Dendritic cell treated with granulocyte-macrophage colony-stimulating factor and Interleukin-4, amounts not matched to agents 40 ng/mL and 50 ng/mL, for 4 days (primary cell): ENCODE data around the gene SEC11A.
A peak's percentile ranks its signal among the peaks of the same experiment; 100 is the strongest.

Experiments used
- H3K27ac Mint-ChIP-seq: one replicate; pipeline ENCODE4 v1.8.0; 2022; ENCODE audit warnings: mild to moderate bottlenecking, mixed read lengths
- H3K27me3 Mint-ChIP-seq: one replicate; pipeline ENCODE4 v1.8.0; 2022; ENCODE audit warnings: mild to moderate bottlenecking, mixed read lengths
- H3K36me3 Mint-ChIP-seq: one replicate; pipeline ENCODE4 v1.8.0; 2022; ENCODE audit warnings: low read depth, mixed read lengths
- H3K4me1 Mint-ChIP-seq: one replicate; pipeline ENCODE4 v1.8.0; 2022; ENCODE audit warnings: low read depth, mixed read lengths
- H3K4me3 Mint-ChIP-seq: one replicate; pipeline ENCODE4 v1.8.0; 2022; ENCODE audit warnings: mild to moderate bottlenecking, moderate library complexity, mixed read lengths
- H3K9me3 Mint-ChIP-seq: one replicate; pipeline ENCODE4 v1.8.0; 2022; ENCODE audit warnings: mixed read lengths
- intact Hi-C: fragments of 100-400 bp; cut with micrococcal nuclease; formaldehyde crosslinking; loops from one replicate; pipeline ENCODE4 v1.15.0; 2022

Gene SEC11A

DNA sequence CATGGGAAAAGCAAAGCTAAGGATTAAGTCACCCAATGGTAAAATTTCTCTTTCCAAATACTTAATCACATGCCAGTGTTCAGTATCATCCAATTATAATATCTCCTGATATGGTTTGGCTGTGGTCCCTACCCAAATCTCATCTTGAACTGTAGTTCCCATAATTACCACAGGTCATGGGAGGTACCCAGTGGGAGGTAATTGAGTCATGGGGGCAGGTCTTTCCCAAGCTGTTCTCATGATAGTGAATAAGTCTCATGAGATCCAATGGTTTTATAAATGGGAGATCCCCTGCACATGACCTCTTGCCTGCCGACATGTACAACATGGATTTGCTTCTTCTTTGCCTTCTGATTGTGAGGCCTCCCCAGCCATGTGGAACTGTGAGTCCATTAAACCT, 31.8 kb downstream of the SEC11A start:
- Mint-ChIP-seq H3K4me3 (no peak overlapping the region), H3K9me3 (no peaks in the 10 kb centered on the region), H3K36me3 (peaks cover 70% of the 10 kb centered on the region), H3K4me1 (peaks cover 41% of the 10 kb centered on the region), H3K27ac (no peak overlapping the region), H3K27me3 (no peaks in the 10 kb centered on the region)
- intact Hi-C loops = no loop called here

DNA sequence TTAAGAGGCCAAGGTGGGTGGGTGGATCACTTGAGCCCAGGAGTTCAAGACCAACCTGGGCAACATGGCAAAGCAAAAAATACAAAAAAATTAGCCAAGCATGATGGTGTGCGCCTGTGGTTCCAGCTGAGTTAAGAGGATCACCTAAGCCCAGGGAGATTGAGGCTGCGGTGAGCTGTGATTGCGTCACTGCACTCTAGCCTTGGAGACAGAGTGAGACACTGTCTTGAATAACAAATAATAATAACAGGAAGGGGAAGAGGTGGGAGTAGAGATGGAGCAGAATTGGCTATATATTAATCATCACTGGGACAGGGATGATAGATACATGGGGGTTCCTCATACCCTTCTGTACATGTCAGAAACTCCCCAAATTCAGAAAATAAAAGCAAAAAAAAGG, 34.1 kb downstream of the SEC11A start:
- Mint-ChIP-seq H3K9me3 (no peaks in the 10 kb centered on the region), H3K27me3 (no peaks in the 10 kb centered on the region), H3K4me1 (peaks cover 41% of the 10 kb centered on the region), H3K27ac (peak overlapping the region; percentile 52), H3K4me3 (no peak overlapping the region), H3K36me3 (peaks cover 82% of the 10 kb centered on the region)
- intact Hi-C loops = no loop called here

DNA sequence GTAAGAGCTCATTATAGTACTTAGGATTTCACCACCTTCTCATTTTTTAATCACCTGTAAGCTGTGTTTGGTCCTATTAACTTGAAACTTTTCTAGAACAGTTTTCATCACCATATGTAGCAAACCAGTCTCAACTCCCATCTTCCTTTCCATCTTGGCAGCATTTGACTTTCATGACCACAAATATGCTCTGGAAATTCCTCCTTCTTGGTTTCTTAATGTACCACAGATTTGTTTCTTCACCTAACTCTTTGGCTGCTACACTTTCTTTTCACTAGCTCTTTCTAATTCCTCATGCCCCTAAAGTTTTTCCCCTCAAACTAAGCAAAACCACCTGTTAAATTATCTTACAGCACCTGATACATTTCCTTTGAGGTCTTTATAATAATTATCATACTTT, 44.7 kb downstream of the SEC11A start:
- Mint-ChIP-seq H3K36me3 (peaks cover 95% of the 10 kb centered on the region), H3K4me1 (peaks cover 14% of the 10 kb centered on the region), H3K4me3 (no peak overlapping the region), H3K27me3 (no peaks in the 10 kb centered on the region), H3K27ac (no peak overlapping the region), H3K9me3 (no peaks in the 10 kb centered on the region)
- intact Hi-C loops = no loop called here

DNA sequence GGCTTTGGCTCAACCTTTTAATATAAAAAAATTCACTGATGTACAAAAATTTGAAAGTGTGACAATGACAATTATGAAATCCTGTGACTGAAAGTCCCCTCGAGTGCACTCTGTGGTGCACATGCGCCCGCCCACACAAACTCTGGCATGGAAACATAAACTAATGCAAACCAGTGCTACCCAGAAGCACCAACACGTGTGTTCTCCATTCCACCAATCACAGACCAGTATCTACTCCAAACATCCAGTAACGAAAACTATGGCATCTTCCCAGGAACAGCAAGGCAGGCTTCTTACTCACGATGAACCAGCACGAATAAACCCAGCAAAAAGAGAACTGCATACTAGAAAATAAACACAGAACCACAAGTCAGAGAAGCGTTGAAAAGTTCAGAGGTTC, 46.2 kb downstream of the SEC11A start:
- Mint-ChIP-seq H3K4me1 (peaks cover 6% of the 10 kb centered on the region), H3K27me3 (no peaks in the 10 kb centered on the region)
- intact Hi-C loops = no loop called here

DNA sequence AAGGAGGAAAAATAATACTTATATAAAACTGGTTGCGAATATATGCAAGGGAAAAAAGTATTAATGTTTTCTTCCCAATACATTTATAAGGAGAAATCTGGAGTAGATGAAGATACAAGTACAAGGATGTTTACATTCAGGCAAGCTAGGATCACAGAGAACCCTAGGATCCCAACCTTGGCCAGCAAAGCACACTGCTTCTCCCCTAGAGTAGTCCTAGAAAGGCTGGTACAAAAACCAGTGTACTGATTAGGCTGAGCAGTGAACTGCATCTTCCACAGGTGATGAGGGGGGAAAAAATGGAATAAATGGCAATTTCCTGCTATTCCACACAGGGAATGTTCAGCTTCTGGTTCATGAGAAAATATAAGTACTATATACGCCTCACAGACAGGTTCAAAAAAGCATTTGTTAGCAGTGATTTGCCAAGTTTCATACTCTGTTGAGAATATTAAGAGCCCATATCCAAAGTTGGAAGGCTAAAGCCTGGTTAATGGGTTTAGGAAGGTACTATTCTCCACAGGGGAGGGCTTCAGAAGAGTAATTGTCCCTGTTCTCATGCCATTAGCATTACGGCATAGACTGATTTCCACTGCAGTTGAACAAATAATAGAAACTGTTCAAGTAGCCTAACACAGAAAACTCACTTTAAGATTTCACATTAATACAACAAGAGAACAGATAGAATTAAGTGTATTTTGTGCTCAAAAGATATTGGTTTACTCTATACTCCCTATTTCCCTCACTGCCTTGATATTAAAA, 47.5 kb downstream of the SEC11A start:
- Mint-ChIP-seq H3K27me3 (no peaks in the 10 kb centered on the region), H3K27ac (no peak overlapping the region), H3K4me3 (no peak overlapping the region), H3K9me3 (no peaks in the 10 kb centered on the region), H3K36me3 (peaks cover 99% of the 10 kb centered on the region), H3K4me1 (peaks cover 6% of the 10 kb centered on the region)
- intact Hi-C loops = no loop called here

More for the DNA sequence above, 46.2 kb downstream of the SEC11A start:
- H3K27ac Mint-ChIP-seq = no peak overlapping the region
- no peaks in the 10 kb centered on the region for H3K9me3 Mint-ChIP-seq
- H3K36me3 Mint-ChIP-seq = peaks cover 99% of the 10 kb centered on the region
- H3K4me3 Mint-ChIP-seq = no peak overlapping the region

GRCh38 chr15:84666373-84666772, 49.6 kb downstream of the SEC11A start:
- peaks cover 88% of the 10 kb centered on the region for H3K36me3 Mint-ChIP-seq

GRCh38 chr15:84661001-84661400, 54.9 kb downstream of the SEC11A start:
- intact Hi-C loops = no loop called here
- Mint-ChIP-seq H3K27ac (no peak overlapping the region), H3K36me3 (peaks cover 50% of the 10 kb centered on the region), H3K27me3 (peaks cover 5% of the 10 kb centered on the region), H3K9me3 (no peaks in the 10 kb centered on the region), H3K4me3 (no peak overlapping the region), H3K4me1 (peaks cover 29% of the 10 kb centered on the region)

More at GRCh38 chr15:84666373-84666772, 49.6 kb downstream of the SEC11A start:
- no peak overlapping the region for H3K4me3 Mint-ChIP-seq
- intact Hi-C loops = no loop called here
- no peaks in the 10 kb centered on the region for H3K27me3 Mint-ChIP-seq
- H3K9me3 Mint-ChIP-seq = no peaks in the 10 kb centered on the region
- no peak overlapping the region for H3K27ac Mint-ChIP-seq
- no peaks in the 10 kb centered on the region for H3K4me1 Mint-ChIP-seq

DNA sequence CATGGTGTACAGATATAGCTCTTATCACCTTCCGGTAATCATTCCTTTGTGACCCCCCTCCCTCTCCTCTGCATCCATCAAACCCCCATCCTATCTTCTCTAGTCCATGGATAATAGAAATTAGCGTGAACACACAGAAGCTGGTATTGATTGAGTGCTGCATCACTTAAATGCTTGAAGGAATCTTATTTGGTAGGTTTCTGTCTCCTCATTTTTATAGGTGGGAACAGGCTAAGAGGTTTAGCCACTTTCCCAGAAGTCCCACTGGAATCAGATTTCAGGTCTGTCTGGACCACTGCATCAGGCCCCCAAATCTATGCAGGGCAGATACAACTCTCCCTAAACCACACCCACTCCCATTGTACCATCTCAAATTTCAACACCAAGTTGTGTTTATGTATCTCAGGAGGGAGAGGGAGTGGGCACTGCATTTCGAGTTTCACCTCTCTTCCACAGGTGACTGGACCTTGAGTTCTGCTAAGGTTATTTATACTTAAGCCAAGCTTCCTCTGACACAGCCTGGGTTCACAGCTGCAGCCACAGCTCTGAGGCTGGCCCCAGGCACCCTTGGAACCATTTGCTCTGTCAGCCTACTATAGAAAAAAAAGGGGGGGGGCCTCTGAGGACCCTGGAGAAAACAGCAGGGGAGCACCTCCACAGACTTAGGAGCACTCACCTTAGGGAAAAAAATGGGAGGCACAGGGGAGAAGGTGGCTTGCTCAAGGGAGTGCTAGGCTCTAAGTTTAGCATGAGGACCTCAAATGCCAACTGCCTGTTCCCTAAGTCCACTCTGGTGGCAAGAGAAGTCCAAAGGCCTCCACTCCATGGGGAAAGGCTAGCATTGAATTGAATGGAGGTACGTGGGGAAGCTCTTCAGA, 55.8 kb downstream of the SEC11A start:
- intact Hi-C loops = loop anchor here (5.0 kb wide), 2 partner anchors 57 to 217 kb away; partner anchors contain the start of gene SEC11A
- H3K27ac Mint-ChIP-seq = no peak overlapping the region
- H3K27me3 Mint-ChIP-seq = peaks cover 5% of the 10 kb centered on the region
- H3K4me3 Mint-ChIP-seq = no peak overlapping the region
- H3K9me3 Mint-ChIP-seq = no peaks in the 10 kb centered on the region
- peaks cover 38% of the 10 kb centered on the region for H3K4me1 Mint-ChIP-seq
- H3K36me3 Mint-ChIP-seq = peaks cover 42% of the 10 kb centered on the region

- H3K36me3 Mint-ChIP-seq = peaks cover 34% of the 10 kb centered on the region
- H3K27ac Mint-ChIP-seq = peak overlapping the region; percentile 71
- no peaks in the 10 kb centered on the region for H3K9me3 Mint-ChIP-seq
- H3K27me3 Mint-ChIP-seq = peaks cover 5% of the 10 kb centered on the region
- H3K4me1 Mint-ChIP-seq = peaks cover 44% of the 10 kb centered on the region
- intact Hi-C loops = loop anchor here (5.0 kb wide), 2 partner anchors 58 to 218 kb away; partner anchors contain the start of gene SEC11A
- H3K4me3 Mint-ChIP-seq = peak overlapping the region; percentile 76
Measured at GRCh38 chr15:84658788-84659411, 57.0 kb downstream of the SEC11A start.

GRCh38 chr15:84658080-84658787, 57.7 kb downstream of the SEC11A start, which contains the start of gene NMB:
Gene NMB (minus strand): TSS chr15:84658199. CDS start chr15:84658152, 47 bp downstream.
- peak within 1 kb of the TSS; percentile 71 for H3K27ac Mint-ChIP-seq
- H3K36me3 Mint-ChIP-seq = peaks cover 31% of the 10 kb centered on the region
- no peaks in the 10 kb centered on the region for H3K9me3 Mint-ChIP-seq
- intact Hi-C loops = loop anchor here (5.0 kb wide), 2 partner anchors 59 to 219 kb away; partner anchors contain the start of gene SEC11A
- peak within 1 kb of the TSS; percentile 76 for H3K4me3 Mint-ChIP-seq
- H3K27me3 Mint-ChIP-seq = peaks cover 5% of the 10 kb centered on the region
- peaks cover 50% of the 10 kb centered on the region for H3K4me1 Mint-ChIP-seq

DNA sequence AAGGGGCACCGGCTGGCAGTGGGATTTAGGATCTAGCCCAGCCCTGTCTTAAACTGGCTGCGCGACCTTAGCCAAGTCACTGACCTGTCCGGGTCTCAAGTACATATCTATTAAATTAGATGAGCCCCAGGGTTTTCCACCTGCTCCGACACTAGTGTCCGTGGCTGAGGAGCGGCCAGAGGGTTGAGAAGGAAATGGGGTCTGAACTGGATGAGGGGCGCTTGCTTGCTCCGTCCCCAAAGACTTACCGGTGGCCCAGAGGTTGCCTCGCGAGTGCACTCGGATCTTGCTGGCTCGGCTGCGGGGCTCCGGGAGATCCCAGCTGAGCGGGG, 58.2 kb downstream of the SEC11A start:
- intact Hi-C loops = loop anchor here (5.0 kb wide), 2 partner anchors 60 to 220 kb away; partner anchors contain the start of gene SEC11A
- Mint-ChIP-seq H3K27me3 (peaks cover 5% of the 10 kb centered on the region), H3K4me3 (peak overlapping the region; percentile 76), H3K9me3 (no peaks in the 10 kb centered on the region), H3K36me3 (peaks cover 30% of the 10 kb centered on the region), H3K27ac (peak overlapping the region; percentile 71), H3K4me1 (peaks cover 56% of the 10 kb centered on the region)

DNA sequence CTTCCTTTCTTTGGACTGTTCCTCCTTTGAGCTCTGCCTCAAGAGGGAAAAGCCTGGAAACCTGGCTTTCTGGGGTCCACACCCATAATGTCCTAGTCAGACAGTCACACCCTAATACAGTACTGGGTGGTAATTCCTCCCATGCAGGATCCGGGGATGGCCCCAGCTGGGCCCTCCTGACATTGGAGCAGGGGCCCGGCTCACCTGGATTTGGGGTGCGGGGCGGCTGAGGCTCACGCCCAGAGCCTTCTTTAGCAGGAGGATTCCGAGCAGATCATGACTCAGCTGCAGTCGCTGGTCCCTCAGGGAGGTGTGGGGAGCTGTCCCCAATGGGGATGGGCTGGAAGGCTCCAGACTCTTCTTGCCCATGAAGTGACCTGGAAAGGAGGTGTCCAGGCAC, 59.0 kb downstream of the SEC11A start:
- Mint-ChIP-seq H3K27ac (peak overlapping the region; percentile 71), H3K27me3 (peaks cover 5% of the 10 kb centered on the region), H3K4me3 (peak overlapping the region; percentile 76), H3K36me3 (peaks cover 36% of the 10 kb centered on the region), H3K9me3 (no peaks in the 10 kb centered on the region), H3K4me1 (peaks cover 63% of the 10 kb centered on the region)
- intact Hi-C loops = loop anchor here (5.0 kb wide), 2 partner anchors 60 to 220 kb away; partner anchors contain the start of gene SEC11A
